Measurements from ENCODE around the gene SMAD3. TPM values are rescaled to one million over a fixed set of nuclear protein-coding genes. Genes with fewer than 3 reads are reported as not detected.

The SMAD3 gene
- total and polyA plus RNA-seq, 3 experiments from 2014 or later, result 30.2 to 34.2 (median 31.7) TPM

GRCh38 chr15:67125589-67126502 is 60.4 kb downstream of the SMAD3 start:
- H3K36me3 ChIP-seq (ENCODE audit: insufficient read depth, low read length), result peaks cover 5% of the 10 kb centered on the region
- no peak overlapping the region for H3K4me3 Mint-ChIP-seq
- H3K9me3 Mint-ChIP-seq, result no peaks in the 10 kb centered on the region
- DNase-seq, result no peak
- peaks cover 0 to 44% (median 7%) of the 10 kb centered on the region in 3 donors for H3K36me3 Mint-ChIP-seq
- no peaks in the 10 kb centered on the region for H3K9me3 ChIP-seq (ENCODE audit: low read length)
- H3K4me1 Mint-ChIP-seq, result peaks cover 79 to 96% (median 89%) of the 10 kb centered on the region in 3 donors
- H3K27me3 Mint-ChIP-seq, result peaks cover 0 to 2% of the 10 kb centered on the region in 2 donors
- peak overlapping the region; percentile 35 for H3K27ac ChIP-seq (ENCODE audit: low read depth, low read length)
- H3K4me3 ChIP-seq (ENCODE audit: low read length), result no peak overlapping the region
- peaks cover 46% of the 10 kb centered on the region for H3K4me1 ChIP-seq (ENCODE audit: insufficient read depth, low read length)
- ChIA-PET POLR2A (no interaction called here), CTCF (interaction anchor here (1.1 to 4.5 kb wide), 2 partner anchors 9 to 44 kb away, joined by 3 to 15 read pairs; no protein-coding TSS in a partner anchor)
- peak overlapping the region; percentile 72 to 100 (median 89) for H3K27ac Mint-ChIP-seq
- H3K27me3 ChIP-seq (ENCODE audit: insufficient read depth, low read length, poor library complexity, severe bottlenecking), result no peaks in the 10 kb centered on the region

DNA sequence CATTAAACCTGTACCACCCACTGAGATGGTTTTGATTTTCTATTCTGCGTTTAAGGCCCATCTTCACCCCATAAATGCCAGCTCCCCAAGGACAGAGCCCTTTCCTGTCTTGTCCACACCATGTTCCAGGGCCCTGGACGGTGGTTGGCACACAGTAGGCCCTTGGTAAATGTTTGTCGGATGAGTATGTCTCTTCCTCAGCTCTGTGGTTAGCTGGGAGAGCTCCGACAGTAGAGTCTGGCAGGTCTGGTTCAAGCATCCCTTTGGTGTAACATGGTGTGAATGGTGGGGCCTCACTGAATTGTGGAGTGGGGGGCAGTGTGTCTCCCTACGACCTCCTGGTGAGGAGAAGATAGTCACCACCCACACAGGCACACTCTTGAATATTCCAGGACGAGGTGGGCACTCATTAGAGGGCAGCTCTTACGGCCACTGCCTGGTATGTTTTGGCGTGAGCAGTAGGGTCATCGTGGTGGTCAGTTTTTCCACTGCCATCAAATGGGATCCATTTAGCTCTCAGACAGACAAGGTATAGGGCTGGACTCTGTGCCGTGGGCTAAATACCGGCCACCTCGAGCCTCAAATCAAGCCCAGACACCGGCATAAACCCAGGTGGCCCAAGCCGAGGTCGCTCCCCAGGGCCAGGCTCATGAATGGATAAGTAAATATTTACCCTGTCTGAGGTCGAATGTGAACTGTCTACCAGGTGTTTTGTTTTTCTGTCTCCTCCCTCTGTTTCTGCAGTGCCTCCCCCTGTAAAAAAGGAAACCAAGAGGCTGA is 61.3 kb downstream of the SMAD3 start:
- peak overlapping the region; percentile 72 to 100 (median 86) for H3K27ac Mint-ChIP-seq
- peaks cover 47% of the 10 kb centered on the region for H3K4me1 ChIP-seq (ENCODE audit: insufficient read depth, low read length)
- no peak for DNase-seq

DNA sequence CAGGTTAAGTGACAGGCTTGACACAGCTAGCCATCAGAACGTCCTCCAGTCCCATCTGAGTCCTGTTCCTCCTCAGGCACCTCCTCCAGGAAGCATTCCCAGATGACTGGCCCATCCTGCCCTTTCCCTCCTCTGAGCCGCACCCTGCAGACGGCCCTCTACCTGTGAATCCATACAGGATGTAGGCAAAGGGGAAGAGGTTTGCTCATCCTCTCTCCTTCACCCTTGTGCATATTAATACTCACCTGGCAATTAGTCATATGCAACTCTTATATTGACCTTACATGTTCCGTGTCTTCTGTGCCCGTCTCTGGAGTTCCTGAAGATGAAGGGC is 61.9 kb downstream of the SMAD3 start:
- no peak for DNase-seq
- CTCF ChIA-PET, result no interaction called here
- no peaks in the 10 kb centered on the region for H3K9me3 ChIP-seq (ENCODE audit: low read length)
- Mint-ChIP-seq H3K27ac (peak overlapping the region; percentile 11 to 100 (median 83)), H3K27me3 (no peaks in the 10 kb centered on the region), H3K4me1 (peaks cover 80 to 96% (median 89%) of the 10 kb centered on the region in 3 donors), H3K4me3 (peak overlapping the region in 1 of 7 donors; percentile 6), H3K9me3 (no peaks in the 10 kb centered on the region), H3K36me3 (peaks cover 0 to 46% (median 7%) of the 10 kb centered on the region in 3 donors)
- H3K27ac ChIP-seq (ENCODE audit: low read depth, low read length), result no peak overlapping the region
- H3K4me1 ChIP-seq (ENCODE audit: insufficient read depth, low read length), result peaks cover 46% of the 10 kb centered on the region
- H3K36me3 ChIP-seq (ENCODE audit: insufficient read depth, low read length), result peaks cover 5% of the 10 kb centered on the region
- no peak overlapping the region for H3K4me3 ChIP-seq (ENCODE audit: low read length)
- no peaks in the 10 kb centered on the region for H3K27me3 ChIP-seq (ENCODE audit: insufficient read depth, low read length, poor library complexity, severe bottlenecking)
- POLR2A ChIA-PET, result no interaction called here

More for the DNA sequence above, 61.3 kb downstream of the SMAD3 start:
- Histone ChIP-seq H3K27me3 (ENCODE audit: insufficient read depth, low read length, poor library complexity, severe bottlenecking) (no peaks in the 10 kb centered on the region), H3K4me3 (ENCODE audit: low read length) (no peak overlapping the region), H3K36me3 (ENCODE audit: insufficient read depth, low read length) (peaks cover 5% of the 10 kb centered on the region), H3K27ac (ENCODE audit: low read depth, low read length) (no peak overlapping the region), H3K9me3 (ENCODE audit: low read length) (no peaks in the 10 kb centered on the region)
- no peaks in the 10 kb centered on the region for H3K27me3 Mint-ChIP-seq
- H3K4me1 Mint-ChIP-seq, result peaks cover 79 to 96% (median 89%) of the 10 kb centered on the region in 3 donors
- CTCF ChIA-PET, result no interaction called here
- peak overlapping the region in 1 of 7 donors; percentile 6 for H3K4me3 Mint-ChIP-seq
- POLR2A ChIA-PET, result no interaction called here
- no peaks in the 10 kb centered on the region for H3K9me3 Mint-ChIP-seq
- H3K36me3 Mint-ChIP-seq, result peaks cover 0 to 46% (median 7%) of the 10 kb centered on the region in 3 donors

DNA sequence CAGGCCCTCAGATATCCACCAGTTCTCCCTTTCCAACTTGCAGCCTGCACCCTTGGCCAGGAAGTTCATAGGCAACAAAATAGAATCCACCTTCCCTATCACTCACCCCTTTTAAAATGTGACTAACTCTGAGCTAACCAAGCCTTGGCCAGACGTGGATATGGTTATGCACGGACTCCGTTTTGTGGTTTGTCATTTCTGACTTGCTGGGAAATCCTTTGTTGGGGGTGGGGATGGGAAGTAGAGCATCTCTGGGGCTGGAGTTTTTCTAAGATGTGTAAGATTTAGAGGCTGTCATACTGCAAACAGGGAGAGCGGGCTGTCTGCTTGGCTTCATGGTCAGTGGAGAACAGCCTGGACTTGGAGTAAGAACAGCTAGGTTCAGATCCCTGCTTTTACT is 62.6 kb downstream of the SMAD3 start:
- Mint-ChIP-seq H3K36me3 (peaks cover 0 to 46% (median 7%) of the 10 kb centered on the region in 3 donors), H3K4me3 (peak overlapping the region in 1 of 7 donors; percentile 7), H3K27me3 (no peaks in the 10 kb centered on the region), H3K9me3 (no peaks in the 10 kb centered on the region), H3K4me1 (peaks cover 84 to 97% (median 92%) of the 10 kb centered on the region in 3 donors), H3K27ac (peak overlapping the region; percentile 75 to 100 (median 86))
- H3K4me1 ChIP-seq (ENCODE audit: insufficient read depth, low read length), result peaks cover 52% of the 10 kb centered on the region
- H3K27ac ChIP-seq (ENCODE audit: low read depth, low read length), result no peak overlapping the region
- H3K4me3 ChIP-seq (ENCODE audit: low read length), result no peak overlapping the region
- no peak for DNase-seq
- no peaks in the 10 kb centered on the region for H3K27me3 ChIP-seq (ENCODE audit: insufficient read depth, low read length, poor library complexity, severe bottlenecking)
- ChIA-PET CTCF (interaction anchor here (0.6 to 1.1 kb wide), 2 partner anchors 28 to 62 kb away, joined by 3 read pairs; partner anchors contain the start of gene SMAD3), POLR2A (interaction anchor here (1.0 kb wide), 1 partner anchor 42 kb away, joined by 3 read pairs; no protein-coding TSS in a partner anchor)
- H3K36me3 ChIP-seq (ENCODE audit: insufficient read depth, low read length), result peaks cover 5% of the 10 kb centered on the region
- no peaks in the 10 kb centered on the region for H3K9me3 ChIP-seq (ENCODE audit: low read length)

DNA sequence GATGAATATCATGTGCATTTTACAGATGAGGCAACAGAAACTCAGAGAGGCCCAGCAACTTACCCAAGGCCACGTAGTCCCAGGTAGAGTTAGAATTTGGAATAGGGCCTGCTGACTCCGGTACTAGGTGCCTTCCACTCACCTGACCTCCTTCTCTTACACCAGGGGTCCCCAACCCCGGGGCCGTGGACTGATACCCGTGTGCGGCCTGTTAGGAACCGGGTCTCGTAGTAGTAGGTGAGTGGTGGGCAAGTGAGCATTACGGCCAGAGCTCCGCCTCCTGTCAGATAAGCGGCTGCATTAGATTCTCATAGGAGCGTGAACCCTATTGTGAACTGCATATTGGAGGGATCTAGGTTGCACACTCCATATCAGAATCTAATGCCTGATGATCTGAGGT is 64.8 kb downstream of the SMAD3 start:
- Histone ChIP-seq H3K9me3 (ENCODE audit: low read length) (no peaks in the 10 kb centered on the region), H3K36me3 (ENCODE audit: insufficient read depth, low read length) (peaks cover 5% of the 10 kb centered on the region), H3K27ac (ENCODE audit: low read depth, low read length) (no peak overlapping the region), H3K4me3 (ENCODE audit: low read length) (no peak overlapping the region), H3K27me3 (ENCODE audit: insufficient read depth, low read length, poor library complexity, severe bottlenecking) (no peaks in the 10 kb centered on the region), H3K4me1 (ENCODE audit: insufficient read depth, low read length) (peaks cover 69% of the 10 kb centered on the region)
- Mint-ChIP-seq H3K9me3 (no peaks in the 10 kb centered on the region), H3K27ac (peak overlapping the region; percentile 61 to 100 (median 98)), H3K4me3 (peak overlapping the region in 4 of 7 donors; percentile 54 to 67 (median 60)), H3K36me3 (peaks cover 0 to 40% (median 7%) of the 10 kb centered on the region in 3 donors), H3K4me1 (peaks cover 90 to 99% (median 96%) of the 10 kb centered on the region in 3 donors), H3K27me3 (no peaks in the 10 kb centered on the region)
- POLR2A ChIA-PET, result no interaction called here
- no peak for DNase-seq
- CTCF ChIA-PET, result interaction anchor here (0.8 kb wide), 1 partner anchor 46 kb away, joined by 6 read pairs; no protein-coding TSS in a partner anchor

DNA sequence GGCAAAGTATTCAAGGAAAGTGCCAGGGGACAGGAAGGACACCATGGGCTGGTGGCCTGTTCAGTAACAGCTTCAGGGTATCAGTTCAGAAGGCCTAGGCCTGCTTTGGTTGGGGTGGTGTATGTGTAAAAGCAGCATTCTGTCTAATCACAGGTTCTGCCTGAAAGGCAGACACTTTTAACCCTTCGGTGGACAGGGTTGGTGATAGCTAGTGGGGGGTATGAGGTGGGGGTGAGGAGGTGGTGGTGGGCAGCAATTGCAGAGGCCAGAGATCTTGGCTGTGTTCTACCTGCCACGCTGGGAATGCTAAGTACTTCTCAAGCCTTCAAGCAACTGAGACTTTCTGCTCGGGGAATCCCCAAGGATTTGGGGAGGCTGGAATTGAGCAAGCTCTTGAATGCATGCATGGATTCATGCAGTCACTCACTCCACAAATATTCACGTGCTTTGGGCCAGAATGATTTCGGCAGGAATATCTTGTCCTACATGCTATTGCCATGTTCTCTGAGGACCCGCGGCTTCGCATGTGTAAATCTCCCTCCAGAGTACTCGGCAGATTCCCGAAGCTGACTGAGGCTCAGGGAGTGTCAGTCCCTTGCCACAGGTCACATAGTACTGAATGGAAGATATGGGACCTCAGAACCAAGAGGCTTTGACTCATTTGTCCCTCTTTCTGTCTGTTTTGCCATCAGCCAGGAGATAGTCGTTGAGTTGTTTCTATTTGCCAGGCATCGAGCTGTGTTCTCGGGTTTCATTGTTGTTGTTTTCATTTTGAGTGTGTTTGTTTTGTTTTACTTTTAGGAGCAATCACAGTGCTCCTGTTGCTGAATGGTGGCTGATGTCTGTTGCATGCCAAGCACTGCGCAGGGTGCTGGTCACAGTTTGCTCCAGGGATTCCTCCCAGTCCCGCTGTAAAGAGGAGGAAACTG is 65.5 kb downstream of the SMAD3 start:
- DNase-seq, result no peak
- H3K27ac ChIP-seq (ENCODE audit: low read depth, low read length), result no peak overlapping the region
- H3K36me3 ChIP-seq (ENCODE audit: insufficient read depth, low read length), result peaks cover 5% of the 10 kb centered on the region
- H3K4me1 ChIP-seq (ENCODE audit: insufficient read depth, low read length), result peaks cover 76% of the 10 kb centered on the region
- no peaks in the 10 kb centered on the region for H3K27me3 ChIP-seq (ENCODE audit: insufficient read depth, low read length, poor library complexity, severe bottlenecking)
- Mint-ChIP-seq H3K4me3 (peak overlapping the region in 5 of 7 donors; percentile 53 to 67 (median 60)), H3K27ac (peak overlapping the region; percentile 65 to 100 (median 98)), H3K4me1 (peaks cover 90 to 99% (median 96%) of the 10 kb centered on the region in 3 donors), H3K9me3 (no peaks in the 10 kb centered on the region), H3K27me3 (no peaks in the 10 kb centered on the region), H3K36me3 (peaks cover 0 to 34% (median 7%) of the 10 kb centered on the region in 3 donors)
- CTCF ChIA-PET, result interaction anchor here (0.8 kb wide), 1 partner anchor 47 kb away, joined by 6 read pairs; no protein-coding TSS in a partner anchor
- no peak overlapping the region for H3K4me3 ChIP-seq (ENCODE audit: low read length)
- H3K9me3 ChIP-seq (ENCODE audit: low read length), result no peaks in the 10 kb centered on the region
- POLR2A ChIA-PET, result no interaction called here

DNA sequence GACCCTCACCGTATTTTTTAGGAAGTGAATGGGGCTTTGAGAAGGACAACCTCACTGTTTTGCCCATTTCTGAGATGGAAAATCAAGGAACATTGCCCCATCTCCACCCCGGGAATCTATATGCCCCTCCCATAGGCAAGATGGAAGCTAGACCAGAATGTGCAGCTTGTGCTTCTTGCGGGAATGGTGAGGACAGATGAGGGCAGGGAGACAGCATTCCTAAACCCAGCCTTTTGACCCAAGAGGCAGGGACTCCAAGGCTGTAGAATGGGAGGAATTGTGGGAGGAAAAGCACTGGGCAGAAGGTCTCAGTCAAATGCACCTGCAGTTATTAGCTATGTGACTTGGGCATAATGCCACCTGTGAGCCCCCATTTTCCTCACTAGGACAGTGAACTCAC is 66.9 kb downstream of the SMAD3 start:
- Mint-ChIP-seq H3K36me3 (peaks cover 0 to 23% (median 6%) of the 10 kb centered on the region in 3 donors), H3K4me3 (peak overlapping the region in 1 of 7 donors; percentile 6), H3K4me1 (peaks cover 89 to 99% (median 97%) of the 10 kb centered on the region in 3 donors), H3K27me3 (no peaks in the 10 kb centered on the region), H3K27ac (peak overlapping the region; percentile 65 to 100 (median 98)), H3K9me3 (no peaks in the 10 kb centered on the region)
- ChIA-PET POLR2A (no interaction called here), CTCF (interaction anchor here (1.2 kb wide), 1 partner anchor 9 kb away, joined by 3 read pairs; no protein-coding TSS in a partner anchor)
- Histone ChIP-seq H3K9me3 (ENCODE audit: low read length) (no peaks in the 10 kb centered on the region), H3K27ac (ENCODE audit: low read depth, low read length) (no peak overlapping the region), H3K36me3 (ENCODE audit: insufficient read depth, low read length) (peaks cover 4% of the 10 kb centered on the region), H3K27me3 (ENCODE audit: insufficient read depth, low read length, poor library complexity, severe bottlenecking) (no peaks in the 10 kb centered on the region), H3K4me1 (ENCODE audit: insufficient read depth, low read length) (peaks cover 78% of the 10 kb centered on the region), H3K4me3 (ENCODE audit: low read length) (no peak overlapping the region)
- DNase-seq, result no peak
